Activated T-cell treated with anti-CD3 and anti-CD28 coated beads for 1 hour (primary cell): ENCODE measurements around the gene PRSS36.
"Not testable (repeated sequence)": the region's sequence is repeated elsewhere in the genome, so short reads cannot be mapped to it uniquely, and the experiment has no call there.

Experiments
- DNase-seq: peaks from one replicate; pipeline ENCODE4 v3.0.0-alpha.2; 2020; ENCODE audit warnings: low read depth

The PRSS36 gene

GRCh38 chr16:31120129-31120528, 29.7 kb downstream of the PRSS36 start:
- DNase-seq, result no peak

GRCh38 chr16:31118223-31119155, 31.4 kb downstream of the PRSS36 start:
- DNase-seq, result no peak

DNA sequence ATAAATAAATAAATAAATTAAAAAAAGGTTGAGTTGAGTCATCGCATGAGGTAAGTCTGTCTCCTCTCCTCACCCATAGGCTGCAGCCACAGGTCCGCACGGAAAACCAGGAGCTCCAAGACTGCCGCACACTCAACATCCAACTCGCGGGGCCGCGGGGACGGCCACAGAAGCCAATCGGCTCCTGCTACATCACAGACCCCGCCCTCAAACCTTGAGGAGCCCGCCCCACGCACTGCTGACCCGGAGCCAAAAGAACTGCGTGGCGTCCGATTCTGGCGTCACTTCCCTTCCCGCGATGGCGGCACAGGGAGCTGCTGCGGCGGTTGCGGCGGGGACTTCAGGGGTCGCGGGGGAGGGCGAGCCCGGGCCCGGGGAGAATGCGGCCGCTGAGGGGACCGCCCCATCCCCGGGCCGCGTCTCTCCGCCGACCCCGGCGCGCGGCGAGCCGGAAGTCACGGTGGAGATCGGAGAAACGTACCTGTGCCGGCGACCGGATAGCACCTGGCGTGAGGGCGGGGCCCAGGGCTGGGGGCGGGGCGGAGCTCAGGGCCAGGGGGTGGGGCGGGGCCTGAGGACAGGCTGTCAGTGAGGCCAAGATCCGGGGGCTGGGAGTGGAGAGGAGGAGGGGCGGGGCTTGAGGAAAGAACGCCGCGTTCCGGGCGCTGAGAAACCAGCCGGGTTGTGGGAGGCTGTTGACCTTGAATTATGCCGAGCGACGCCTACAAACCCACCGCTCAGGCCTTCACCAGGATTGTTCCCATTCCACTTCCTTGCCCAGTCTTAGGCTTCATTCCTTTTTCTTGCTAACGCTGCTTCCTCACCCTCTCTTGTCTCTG, 32.3 kb downstream of the PRSS36 start, which contains the start of gene KAT8:
Gene KAT8, plus strand, starts transcription at position 281 of the 839 bp plus-strand sequence. Its CDS starts 18 bp downstream, at position 299.
- peak; percentile 93 for DNase-seq

- DNase-seq, result no peak
Measured at GRCh38 chr16:31114468-31114867, 35.4 kb downstream of the PRSS36 start.

DNA sequence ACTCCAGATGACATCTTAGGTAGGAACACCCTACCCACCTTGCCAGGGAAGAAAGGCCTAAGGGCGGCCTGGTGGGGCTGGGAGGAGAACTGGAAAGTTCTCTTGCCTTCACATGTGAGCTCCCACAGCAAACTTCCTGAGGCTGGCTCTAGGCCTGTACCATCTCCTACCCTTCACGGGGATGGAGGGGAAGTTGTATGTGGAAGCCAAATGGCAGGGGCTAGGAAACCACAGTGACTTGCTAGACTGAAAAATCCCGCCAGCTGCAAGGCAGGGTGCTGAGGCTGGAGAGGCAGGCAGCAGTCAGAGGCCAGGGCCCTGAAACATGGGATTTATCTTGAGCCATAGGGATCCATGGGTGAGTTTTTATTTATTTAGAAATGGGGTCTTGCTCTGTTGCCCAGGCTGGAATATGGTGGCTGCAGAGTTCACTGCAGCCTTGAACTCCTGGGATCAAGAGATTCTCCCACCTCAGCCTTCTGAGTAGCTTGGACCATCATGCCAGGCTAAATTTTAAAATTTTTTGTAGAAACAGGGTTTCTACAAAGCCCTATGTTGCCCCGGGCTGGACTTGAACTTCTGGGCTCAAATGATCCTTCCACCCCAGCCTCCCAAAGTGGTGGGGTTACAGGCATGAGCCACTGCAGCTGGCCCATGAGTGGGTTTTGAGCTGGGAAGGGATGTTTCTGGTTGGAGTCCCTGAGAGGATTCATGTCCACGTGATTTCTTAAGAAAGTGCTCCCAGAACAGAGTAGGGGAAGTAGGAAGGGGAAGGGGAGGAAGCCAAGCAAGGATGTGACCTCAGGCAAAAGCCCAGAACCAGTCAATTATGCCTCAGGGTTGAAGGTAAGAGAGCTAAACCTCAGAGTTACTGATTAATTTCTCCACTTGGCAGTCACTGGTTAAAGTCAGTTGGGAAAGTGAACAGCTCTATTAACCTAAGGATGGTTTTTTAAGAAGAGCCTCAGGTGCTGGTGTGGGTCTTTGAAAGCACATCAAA, 36.4 kb downstream of the PRSS36 start:
- no peak for DNase-seq

DNA sequence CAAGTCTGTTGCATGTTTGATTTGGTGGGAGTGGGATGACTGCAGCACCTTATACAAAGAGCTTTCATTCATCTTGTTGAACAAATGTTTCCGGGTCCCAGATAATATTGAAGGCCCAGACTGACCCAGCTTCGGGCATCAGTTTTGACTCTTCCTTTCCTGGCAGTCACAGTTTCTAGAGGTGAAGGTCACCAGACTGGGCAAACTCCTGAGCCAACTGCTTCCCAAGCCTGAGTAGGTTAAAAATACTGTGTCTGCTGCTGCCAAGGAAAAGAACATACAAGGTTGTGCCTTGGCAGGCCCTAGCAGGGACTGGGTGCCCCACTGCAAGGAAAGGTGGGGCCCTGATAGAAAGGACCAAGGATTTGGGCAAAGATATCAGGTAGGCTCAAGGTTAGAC, 37.2 kb downstream of the PRSS36 start:
- DNase-seq, result no peak

- DNase-seq, result no peak
Measured at GRCh38 chr16:31111881-31112466, 37.9 kb downstream of the PRSS36 start.

DNA sequence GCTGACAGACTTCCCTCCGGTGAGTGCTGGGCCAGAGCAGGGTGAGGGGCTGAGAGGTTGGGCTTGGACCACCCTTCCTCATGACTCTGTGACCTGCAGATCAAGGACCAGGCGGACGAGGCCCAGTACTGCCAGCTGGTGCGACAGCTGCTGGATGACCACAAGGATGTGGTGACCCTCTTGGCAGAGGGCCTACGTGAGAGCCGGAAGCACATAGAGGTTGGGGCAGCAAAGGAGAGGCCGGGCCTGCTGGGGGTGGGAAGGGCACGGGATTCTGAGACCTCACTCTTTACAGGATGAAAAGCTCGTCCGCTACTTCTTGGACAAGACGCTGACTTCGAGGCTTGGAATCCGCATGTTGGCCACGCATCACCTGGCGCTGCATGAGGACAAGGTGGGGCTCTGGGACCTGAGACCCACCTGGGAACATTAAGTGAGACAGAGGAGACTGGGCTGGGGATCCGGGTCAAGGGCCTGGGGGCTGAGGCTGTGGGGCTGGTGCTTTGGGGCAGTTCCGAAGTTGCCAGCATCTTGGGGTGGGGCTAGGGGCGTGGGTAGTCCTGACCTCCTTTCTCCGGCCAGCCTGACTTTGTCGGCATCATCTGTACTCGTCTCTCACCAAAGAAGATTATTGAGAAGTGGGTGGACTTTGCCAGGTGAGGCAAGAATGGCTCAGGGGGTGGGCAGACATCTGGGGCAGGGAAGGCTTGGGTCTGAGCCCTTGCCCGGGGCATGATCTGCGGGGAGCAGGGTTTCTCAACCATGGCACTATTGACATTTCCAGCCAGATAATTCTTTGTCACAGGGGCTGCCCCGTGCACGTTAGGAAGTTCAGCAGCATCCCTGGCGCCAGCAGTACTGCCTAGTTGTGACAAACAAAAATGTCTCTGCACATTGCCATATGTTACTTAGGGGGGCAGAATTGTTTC, 39.5 kb downstream of the PRSS36 start:
- no peak for DNase-seq

- DNase-seq, result no peak
Measured at GRCh38 chr16:31109622-31110021, 40.2 kb downstream of the PRSS36 start.

DNA sequence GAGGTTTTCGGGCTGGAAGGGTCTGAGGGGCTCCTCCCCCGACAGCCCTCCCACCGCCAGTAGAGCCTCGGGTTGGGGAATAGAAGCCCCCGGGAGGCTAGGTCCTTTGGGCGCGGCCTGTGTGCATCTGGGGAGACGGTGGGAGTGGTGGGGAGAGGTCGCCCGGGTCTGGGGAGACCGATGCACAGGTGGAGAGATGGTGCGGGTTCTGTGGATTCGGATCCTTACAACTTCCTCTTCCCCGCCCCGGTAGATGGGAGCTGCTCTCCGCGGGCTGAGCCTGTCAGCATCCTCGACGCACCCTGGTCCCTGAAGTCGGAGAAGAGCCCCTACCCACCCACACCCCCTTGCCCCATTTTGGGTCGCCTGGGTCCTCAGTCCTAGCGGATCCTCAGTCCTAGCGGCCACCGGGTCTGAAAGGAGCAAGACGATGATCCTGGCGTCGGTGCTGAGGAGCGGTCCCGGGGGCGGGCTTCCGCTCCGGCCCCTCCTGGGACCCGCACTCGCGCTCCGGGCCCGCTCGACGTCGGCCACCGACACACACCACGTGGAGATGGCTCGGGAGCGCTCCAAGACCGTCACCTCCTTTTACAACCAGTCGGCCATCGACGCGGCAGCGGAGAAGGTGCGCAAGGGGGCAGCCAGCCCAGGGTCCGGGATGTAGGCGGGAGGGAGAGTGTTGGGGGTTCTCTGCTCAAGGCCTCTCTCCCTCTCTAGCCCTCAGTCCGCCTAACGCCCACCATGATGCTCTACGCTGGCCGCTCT, 40.9 kb downstream of the PRSS36 start:
- no peak for DNase-seq

DNA sequence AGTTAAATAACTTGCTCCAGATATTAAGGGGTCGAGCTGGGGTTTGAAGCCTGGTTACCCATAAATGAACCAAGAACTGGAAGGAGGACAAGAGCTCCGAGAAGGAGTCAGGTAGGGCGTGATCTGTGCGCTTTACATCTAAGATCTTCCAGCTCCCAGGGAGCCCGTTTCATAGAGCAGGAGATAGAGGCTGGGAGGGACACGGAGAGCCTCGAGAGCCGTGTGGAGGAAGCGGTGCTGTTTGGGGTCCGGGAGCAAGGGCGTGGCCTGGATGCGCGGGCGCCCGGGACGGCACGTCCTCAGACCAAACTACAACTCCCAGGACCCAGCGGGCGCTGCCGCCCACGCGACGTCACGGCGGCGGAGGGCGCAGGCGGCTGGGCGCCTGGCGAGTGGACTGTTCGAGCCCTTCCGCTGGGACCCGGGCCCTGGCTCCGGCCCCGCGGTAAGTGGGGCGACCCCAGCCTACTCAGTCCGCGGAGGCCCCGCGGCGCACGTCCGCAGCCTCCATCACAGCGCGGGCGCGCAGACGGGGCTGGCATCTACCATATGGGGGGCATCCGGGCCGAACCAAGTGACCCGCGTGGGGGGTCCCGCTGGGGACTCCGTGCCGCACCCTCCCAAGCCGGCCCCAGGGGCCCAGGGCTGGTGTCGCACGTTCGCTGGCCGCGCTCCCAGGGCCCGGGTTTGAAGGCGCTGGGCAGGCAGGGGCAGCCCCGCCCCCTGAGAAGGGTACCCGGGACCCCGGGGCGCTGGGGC, 41.7 kb downstream of the PRSS36 start, which contains the start of gene BCKDK:
Gene BCKDK, plus strand, starts transcription at position 352 of the 759 bp plus-strand sequence. CDS start 838 bp downstream, outside the sequence.
- DNase-seq, result peak; percentile 47

- DNase-seq, result no peak
Measured at GRCh38 chr16:31107465-31107867, 42.4 kb downstream of the PRSS36 start.

GRCh38 chr16:31106509-31107464, 43.1 kb downstream of the PRSS36 start:
- no peak for DNase-seq

DNA sequence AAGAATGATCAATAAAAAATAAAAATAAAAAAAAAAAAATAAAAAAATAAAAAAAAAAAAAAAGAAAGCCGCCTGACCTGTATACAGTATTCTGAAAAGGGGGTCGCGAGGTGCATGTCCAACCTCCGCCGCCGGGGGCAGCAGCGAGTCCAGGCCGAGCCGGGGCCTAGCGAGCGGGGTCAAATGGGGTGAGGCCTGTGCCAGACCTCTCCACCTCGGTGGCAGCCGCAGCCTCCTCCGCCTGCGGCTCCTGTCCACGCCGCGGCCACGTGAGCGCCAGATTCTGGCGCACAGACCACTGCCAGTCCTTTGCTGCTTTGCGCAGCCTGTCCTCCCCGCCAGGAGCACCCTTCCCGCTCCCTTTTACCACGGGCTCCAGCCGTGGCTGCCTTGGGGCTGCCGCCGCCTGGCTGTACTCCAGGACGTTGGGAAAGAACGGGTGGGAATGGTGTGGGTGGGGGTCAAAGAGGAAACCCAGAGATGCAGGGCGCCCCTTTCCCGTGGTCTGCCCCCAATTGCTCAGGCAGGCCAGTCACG, 44.1 kb downstream of the PRSS36 start:
- peak; percentile 77 for DNase-seq

DNA sequence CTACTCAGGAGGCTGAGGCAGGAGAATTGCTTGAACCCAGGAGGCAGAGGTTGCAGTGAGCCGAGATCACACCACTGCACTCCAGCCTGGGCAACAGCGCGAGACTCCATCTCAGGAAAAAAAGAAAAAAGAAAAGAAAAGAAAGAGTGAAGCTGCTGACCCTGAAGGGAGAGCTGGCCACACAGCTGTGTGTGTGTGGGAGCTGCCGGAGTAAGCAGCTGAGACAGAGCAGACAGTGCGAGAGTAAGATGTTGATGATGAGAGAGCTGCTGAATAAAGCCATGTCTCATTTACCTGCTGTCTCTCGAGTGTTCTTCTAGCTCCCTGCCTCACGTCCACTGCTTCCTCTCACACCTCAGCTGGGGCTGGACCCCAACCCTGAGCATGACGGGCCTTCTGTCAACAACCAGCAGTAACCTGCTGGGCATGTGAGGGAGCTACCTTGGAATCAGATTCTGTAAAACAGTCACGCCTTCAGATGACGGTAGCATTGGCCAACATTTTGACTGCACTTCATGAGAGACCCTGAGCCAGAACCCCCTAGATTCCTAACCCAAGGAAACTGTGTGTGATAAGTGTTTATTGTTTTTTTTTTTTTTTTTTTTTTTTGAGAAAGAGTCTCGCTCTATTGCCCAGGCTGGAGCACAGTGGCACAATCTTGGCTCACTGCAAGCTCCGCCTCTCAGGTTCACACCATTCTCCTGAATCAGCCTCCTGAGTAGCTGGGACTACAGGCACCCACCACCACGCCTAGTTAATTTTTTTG, 48.8 kb downstream of the PRSS36 start:
- not testable (repeated sequence) for DNase-seq
